A673 (cell line): ENCODE results near the gene GLB1L2. TPM values are rescaled to one million over a fixed set of nuclear protein-coding genes. Genes with fewer than 3 reads are reported as not detected.
A peak's percentile ranks its signal among the peaks of the same experiment; 100 is the strongest.

Experiments used
- BruUV-seq: library from RNA; stranded (reverse); fragments of 400-500 nt; replicated peaks from 2 replicates; lab custom pipeline; 2021; lab: Mats Ljungman, UMichigan
- CTCF ChIA-PET: fragments of 300-600 bp; sonication (Branson Sonifier 250); formaldehyde crosslinking; loops from one replicate; lab custom pipeline; 2022; ENCODE audit warnings: antibody characterized with exemption; lab: Charles Lee
- POLR2A ChIA-PET: fragments of 300-600 bp; sonication (Branson Sonifier 250); formaldehyde crosslinking; loops from one replicate; lab custom pipeline; 2022; ENCODE audit warnings: antibody characterized with exemption; ENCODE audit not compliant: low non-redundant PET; lab: Charles Lee
- DNase-seq: peaks from one replicate; pipeline ENCODE4 v3.0.0-alpha.2; 2015; ENCODE audit warnings: low spot score
- H3K27ac ChIP-seq: fragments of 200-600 bp; sonication (generic); 2 replicates; pipeline ENCODE4 v1.5.1; 2016; ENCODE audit warnings: mixed run types, low read depth, mild to moderate bottlenecking, mixed read lengths, antibody characterized with exemption, low read length; ENCODE audit not compliant: poor library complexity, severe bottlenecking
- H3K27me3 ChIP-seq: fragments of 200-600 bp; sonication (generic); replicated peaks from 2 replicates; pipeline ENCODE4 v1.6.1; 2017; ENCODE audit warnings: mixed run types, low read depth, mild to moderate bottlenecking, mixed read lengths, antibody characterized with exemption, low read length; ENCODE audit not compliant: insufficient read depth, poor library complexity
- H3K36me3 ChIP-seq: fragments of 200-600 bp; sonication (generic); 2 replicates; pipeline ENCODE4 v1.6.1; 2016; ENCODE audit warnings: mixed run types, mild to moderate bottlenecking, mixed read lengths, antibody characterized with exemption, low read length; ENCODE audit not compliant: insufficient read depth, poor library complexity, severe bottlenecking
- H3K4me1 ChIP-seq: fragments of 200-600 bp; sonication (generic); 2 replicates; pipeline ENCODE4 v1.6.1; 2017; ENCODE audit warnings: mixed run types, mild to moderate bottlenecking, mixed read lengths, antibody characterized with exemption, low read length; ENCODE audit not compliant: insufficient read depth, poor library complexity, severe bottlenecking
- H3K4me3 ChIP-seq: fragments of 200-600 bp; sonication (generic); 2 replicates; pipeline ENCODE4 v1.5.1; 2016; ENCODE audit warnings: low read depth, mixed run types, mild to moderate bottlenecking, mixed read lengths, low read length; ENCODE audit not compliant: poor library complexity, severe bottlenecking
- H3K9me3 ChIP-seq: fragments of 200-600 bp; sonication (generic); 2 replicates; pipeline ENCODE4 v1.6.1; 2016; ENCODE audit warnings: mixed run types, low read depth, mild to moderate bottlenecking, mixed read lengths, antibody characterized with exemption, low read length; ENCODE audit not compliant: poor library complexity, severe bottlenecking
- CTCF ChIP-seq: fragments of 300-800, 200-600 bp; sonication (generic); conservative IDR thresholded peaks from 2 replicates; pipeline ENCODE4 v1.5.1; 2017; ENCODE audit warnings: low read depth, mild to moderate bottlenecking, antibody characterized with exemption, low read length, moderate library complexity, mixed read lengths
- EZH2 ChIP-seq: fragments of 200-600 bp; sonication (generic); IDR thresholded peaks from 2 replicates; pipeline ENCODE4 v1.6.1; 2017; ENCODE audit warnings: borderline replicate concordance, low read depth, mild to moderate bottlenecking, mixed read lengths, antibody characterized with exemption, low read length; ENCODE audit not compliant: poor library complexity, severe bottlenecking
- intact Hi-C: fragments of 100-400 bp; cut with micrococcal nuclease; formaldehyde crosslinking; loops from one replicate; pipeline ENCODE4 v1.10.0; 2022; ENCODE audit not compliant: unreplicated experiment
- total RNA-seq: library from RNA; stranded (reverse); gene quantifications from 2 replicates; pipeline ENCODE4 v1.2.3, GENCODE V29; 2021

The GLB1L2 gene
- total RNA-seq, 1 experiment from 2014 or later: 22.6 TPM

- Histone ChIP-seq H3K27ac (no peak overlapping the region), H3K4me1 (no peaks in the 10 kb centered on the region), H3K36me3 (no peaks in the 10 kb centered on the region), H3K27me3 (no peaks in the 10 kb centered on the region), H3K9me3 (no peaks in the 10 kb centered on the region), H3K4me3 (no peak overlapping the region)
- no TSS peak for BruUV-seq
- intact Hi-C loops: no loop called here
- POLR2A ChIA-PET: no interaction called here
- CTCF ChIA-PET: no interaction called here
- no peak for DNase-seq
- TF ChIP-seq EZH2: no peak
- TF ChIP-seq CTCF: no peak
Observed at GRCh38 chr11:134358856-134359490, 27.2 kb downstream of the GLB1L2 start.

DNA sequence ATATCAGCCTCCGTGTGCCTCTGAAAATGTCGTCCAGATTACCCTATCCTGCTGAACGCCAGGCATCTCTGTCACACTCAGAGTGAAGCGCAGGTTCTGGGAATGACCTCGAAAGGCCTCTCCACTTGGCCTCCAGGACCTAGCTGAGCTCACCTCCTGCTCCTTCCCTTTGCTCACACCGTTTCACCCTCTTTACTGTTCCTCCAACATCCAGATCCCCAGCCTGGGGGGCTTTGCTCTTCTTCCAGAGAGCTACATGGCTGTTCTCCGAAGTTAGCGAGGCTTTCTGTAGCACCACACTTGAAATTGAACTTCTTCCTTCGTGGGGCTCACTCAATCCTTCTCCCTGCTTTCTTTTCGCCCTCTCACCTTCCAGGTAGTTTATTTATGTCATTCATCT lies 27.9 kb downstream of the GLB1L2 start:
- no peak for TF ChIP-seq CTCF
- no peak for TF ChIP-seq EZH2
- POLR2A ChIA-PET: no interaction called here
- no peak overlapping the region for H3K4me3 ChIP-seq
- H3K36me3 ChIP-seq: no peaks in the 10 kb centered on the region
- no peaks in the 10 kb centered on the region for H3K9me3 ChIP-seq
- no peaks in the 10 kb centered on the region for H3K27me3 ChIP-seq
- CTCF ChIA-PET: no interaction called here
- H3K4me1 ChIP-seq: no peaks in the 10 kb centered on the region
- BruUV-seq: no TSS peak
- H3K27ac ChIP-seq: no peak overlapping the region
- intact Hi-C loops: loop anchor here (2.0 to 5.0 kb wide), 2 partner anchors 118 to 509 kb away; no protein-coding TSS in a partner anchor
- DNase-seq: no peak

DNA sequence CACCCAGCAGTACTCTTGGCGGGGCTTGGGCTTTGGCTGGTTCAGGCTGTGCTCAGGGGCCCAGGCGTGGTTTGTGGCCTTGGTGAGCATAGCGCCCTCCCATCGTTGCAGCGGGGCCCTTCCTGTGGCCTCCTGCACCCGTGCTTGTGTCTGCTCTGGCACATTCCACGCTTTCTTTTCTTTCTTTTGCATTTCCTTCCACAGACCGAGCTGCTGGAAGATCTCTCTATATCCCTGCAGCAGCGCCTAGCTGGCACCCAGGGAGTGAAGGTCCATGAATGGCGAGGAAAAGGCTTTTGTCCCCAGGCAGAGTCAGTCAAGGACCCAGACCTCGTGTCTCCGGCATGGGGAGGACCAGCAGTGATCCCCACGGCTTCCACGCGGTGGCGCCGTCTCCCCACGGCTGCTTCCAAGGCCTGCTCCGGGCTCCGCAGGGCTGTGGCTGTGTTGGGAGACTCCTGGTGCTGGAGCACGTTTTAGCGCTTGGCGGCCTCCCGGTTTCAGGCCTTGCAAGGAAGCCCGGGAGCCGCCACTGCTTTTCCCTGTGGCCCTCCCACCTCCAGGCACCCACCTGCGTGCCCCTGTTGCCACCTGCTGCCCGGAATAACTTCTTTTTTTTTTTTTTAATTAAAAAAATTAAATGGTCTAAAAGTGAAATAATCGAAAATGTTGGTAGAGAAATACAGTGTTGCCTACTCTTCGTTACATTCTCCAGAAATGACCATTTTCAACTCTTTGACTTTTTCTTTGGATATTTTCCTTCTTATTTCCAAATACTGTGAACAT lies 28.5 kb downstream of the GLB1L2 start:
- TF ChIP-seq EZH2 (no peak), CTCF (peak; percentile 97)
- intact Hi-C loops: loop anchor here (2.0 to 5.0 kb wide), 2 partner anchors 117 to 509 kb away; no protein-coding TSS in a partner anchor
- no peak overlapping the region for H3K4me3 ChIP-seq
- CTCF ChIA-PET: no interaction called here
- no TSS peak for BruUV-seq
- no peaks in the 10 kb centered on the region for H3K9me3 ChIP-seq
- POLR2A ChIA-PET: no interaction called here
- no peaks in the 10 kb centered on the region for H3K27me3 ChIP-seq
- H3K4me1 ChIP-seq: no peaks in the 10 kb centered on the region
- H3K27ac ChIP-seq: no peak overlapping the region
- H3K36me3 ChIP-seq: no peaks in the 10 kb centered on the region
- peak; percentile 90 for DNase-seq
